ENCODE measurements around the gene COPZ2. TPM values are rescaled to one million over a fixed set of nuclear protein-coding genes. Genes with fewer than 3 reads are reported as not detected.
"Not testable (repeated sequence)": the region's sequence is repeated elsewhere in the genome, so short reads cannot be mapped to it uniquely, and the experiment has no call there.

COPZ2 gene
- total RNA-seq, 4 donors from 2014 or later: 9.7 to 17.2 (median 12.5) TPM

GRCh38 chr17:47993031-47993564 lies 44.5 kb downstream of the COPZ2 start:
- TF ChIP-seq POLR2AphosphoS5 (IDR thresholded peaks at IDR 0.05) (no peak), POLR2A (IDR thresholded peaks at IDR 0.05) (no peak), EP300 (IDR thresholded peaks at IDR 0.05) (no peak)
- TF ChIP-seq, protein P1, sequence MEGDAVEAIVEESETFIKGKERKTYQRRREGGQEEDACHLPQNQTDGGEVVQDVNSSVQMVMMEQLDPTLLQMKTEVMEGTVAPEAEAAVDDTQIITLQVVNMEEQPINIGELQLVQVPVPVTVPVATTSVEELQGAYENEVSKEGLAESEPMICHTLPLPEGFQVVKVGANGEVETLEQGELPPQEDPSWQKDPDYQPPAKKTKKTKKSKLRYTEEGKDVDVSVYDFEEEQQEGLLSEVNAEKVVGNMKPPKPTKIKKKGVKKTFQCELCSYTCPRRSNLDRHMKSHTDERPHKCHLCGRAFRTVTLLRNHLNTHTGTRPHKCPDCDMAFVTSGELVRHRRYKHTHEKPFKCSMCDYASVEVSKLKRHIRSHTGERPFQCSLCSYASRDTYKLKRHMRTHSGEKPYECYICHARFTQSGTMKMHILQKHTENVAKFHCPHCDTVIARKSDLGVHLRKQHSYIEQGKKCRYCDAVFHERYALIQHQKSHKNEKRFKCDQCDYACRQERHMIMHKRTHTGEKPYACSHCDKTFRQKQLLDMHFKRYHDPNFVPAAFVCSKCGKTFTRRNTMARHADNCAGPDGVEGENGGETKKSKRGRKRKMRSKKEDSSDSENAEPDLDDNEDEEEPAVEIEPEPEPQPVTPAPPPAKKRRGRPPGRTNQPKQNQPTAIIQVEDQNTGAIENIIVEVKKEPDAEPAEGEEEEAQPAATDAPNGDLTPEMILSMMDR (IDR thresholded peaks at IDR 0.05): no peak
- no peaks in the 10 kb centered on the region for H3K9me3 ChIP-seq
- no peak overlapping the region for H3K27ac ChIP-seq
- H3K27me3 ChIP-seq: no peaks in the 10 kb centered on the region
- WGBS: 72% methylated on average over 9 of the region's 9 CpGs
- H3K36me3 ChIP-seq: no peaks in the 10 kb centered on the region
- DNase-seq (ENCODE audit: low spot score in 2 of 2): no peak
- H3K4me3 ChIP-seq: no peak overlapping the region
- no peaks in the 10 kb centered on the region for H3K4me1 ChIP-seq

DNA sequence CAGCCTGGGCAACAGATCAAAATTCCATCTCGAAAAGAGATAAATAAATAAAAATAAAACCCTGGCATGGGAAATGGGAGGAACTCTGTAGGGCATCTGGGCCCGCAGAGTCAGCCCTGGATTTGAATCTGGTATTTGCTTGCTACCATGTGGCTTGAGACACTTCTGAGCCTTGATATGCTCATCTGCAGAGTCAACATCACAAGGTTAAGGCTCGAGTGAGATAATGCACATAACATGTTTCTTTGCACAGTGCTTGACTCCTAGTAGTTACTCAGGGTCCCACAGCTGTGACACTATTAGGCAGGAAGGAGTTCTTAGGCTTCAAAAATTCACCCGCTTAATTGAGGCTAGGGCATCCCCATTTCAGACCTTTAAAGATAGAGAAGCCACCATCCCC lies 45.4 kb downstream of the COPZ2 start:
- peaks cover 6% of the 10 kb centered on the region for H3K4me1 ChIP-seq
- no peaks in the 10 kb centered on the region for H3K9me3 ChIP-seq
- TF ChIP-seq POLR2AphosphoS5 (IDR thresholded peaks at IDR 0.05): no peak
- TF ChIP-seq POLR2A (IDR thresholded peaks at IDR 0.05): no peak
- TF ChIP-seq, protein P1 (IDR thresholded peaks at IDR 0.05): no peak
- no peak for TF ChIP-seq EP300 (IDR thresholded peaks at IDR 0.05)
- no peaks in the 10 kb centered on the region for H3K27me3 ChIP-seq
- 73% methylated on average over 4 of the region's 4 CpGs for WGBS
- H3K4me3 ChIP-seq: no peak overlapping the region
- no peak overlapping the region for H3K27ac ChIP-seq
- no peak for DNase-seq (ENCODE audit: low spot score in 2 of 2)
- H3K36me3 ChIP-seq: no peaks in the 10 kb centered on the region

DNA sequence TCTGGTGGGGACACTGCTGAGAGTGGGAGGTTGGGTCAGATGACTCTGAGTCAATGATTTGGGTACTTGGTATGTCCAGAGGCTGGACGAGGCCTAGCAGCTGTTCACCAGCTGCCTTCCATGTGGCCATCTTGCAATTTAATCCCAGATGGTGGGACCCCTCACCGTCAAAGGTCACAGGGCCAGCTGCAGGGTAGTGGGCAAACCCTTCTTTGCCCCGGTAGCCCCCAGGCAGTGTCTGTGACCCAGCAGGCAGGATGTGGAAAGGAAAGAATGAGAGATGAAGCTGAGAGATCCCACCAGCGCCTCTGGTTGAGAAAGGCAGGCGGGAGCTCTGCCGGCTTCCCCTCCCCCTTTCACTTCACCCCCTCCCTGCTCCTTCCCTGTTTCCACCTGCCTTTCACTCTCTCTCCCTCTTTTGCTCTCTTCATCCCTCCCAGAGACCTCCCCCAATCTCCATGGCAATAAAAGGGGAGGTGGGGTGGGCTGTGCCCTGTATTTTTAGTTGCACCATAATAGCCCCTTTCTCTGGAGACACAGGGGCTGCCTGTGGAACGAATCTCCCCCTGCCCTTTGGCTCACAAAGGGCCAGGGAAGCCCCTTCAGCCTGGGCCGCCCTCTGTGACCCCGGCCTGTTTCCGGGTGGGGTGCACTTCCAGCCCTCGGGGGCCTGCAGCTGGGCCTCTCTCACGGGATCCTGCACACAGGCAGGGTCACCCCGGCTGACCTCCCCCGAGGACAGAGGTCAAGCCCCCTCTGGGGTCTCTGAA lies 46.5 kb downstream of the COPZ2 start:
- H3K4me1 ChIP-seq: peaks cover 6% of the 10 kb centered on the region

GRCh38 chr17:47989700-47990099 lies 47.9 kb downstream of the COPZ2 start:
- no peak overlapping the region for H3K4me3 ChIP-seq
- H3K27ac ChIP-seq: no peak overlapping the region
- peaks cover 6% of the 10 kb centered on the region for H3K4me1 ChIP-seq
- H3K9me3 ChIP-seq: no peaks in the 10 kb centered on the region
- H3K36me3 ChIP-seq: no peaks in the 10 kb centered on the region
- 78% methylated on average over 1 of the region's 1 CpG for WGBS
- no peaks in the 10 kb centered on the region for H3K27me3 ChIP-seq
- TF ChIP-seq, protein P1 (IDR thresholded peaks at IDR 0.05): no peak
- TF ChIP-seq POLR2AphosphoS5 (IDR thresholded peaks at IDR 0.05) (no peak), EP300 (IDR thresholded peaks at IDR 0.05) (no peak), POLR2A (IDR thresholded peaks at IDR 0.05) (no peak)
- no peak for DNase-seq (ENCODE audit: low spot score in 2 of 2)

More for the DNA sequence above, 46.5 kb downstream of the COPZ2 start:
- 69% methylated on average over 13 of the region's 14 CpGs for WGBS
- DNase-seq (ENCODE audit: low spot score in 2 of 2): no peak
- Histone ChIP-seq H3K36me3 (no peaks in the 10 kb centered on the region), H3K27ac (no peak overlapping the region), H3K4me3 (no peak overlapping the region), H3K9me3 (no peaks in the 10 kb centered on the region), H3K27me3 (no peaks in the 10 kb centered on the region)
- TF ChIP-seq EP300 (IDR thresholded peaks at IDR 0.05) (no peak), POLR2AphosphoS5 (IDR thresholded peaks at IDR 0.05) (no peak), POLR2A (IDR thresholded peaks at IDR 0.05) (no peak)
- TF ChIP-seq, protein P1 (IDR thresholded peaks at IDR 0.05): no peak

- H3K27me3 ChIP-seq: no peaks in the 10 kb centered on the region
Measured at GRCh38 chr17:47989159-47989558, 48.4 kb downstream of the COPZ2 start.

DNA sequence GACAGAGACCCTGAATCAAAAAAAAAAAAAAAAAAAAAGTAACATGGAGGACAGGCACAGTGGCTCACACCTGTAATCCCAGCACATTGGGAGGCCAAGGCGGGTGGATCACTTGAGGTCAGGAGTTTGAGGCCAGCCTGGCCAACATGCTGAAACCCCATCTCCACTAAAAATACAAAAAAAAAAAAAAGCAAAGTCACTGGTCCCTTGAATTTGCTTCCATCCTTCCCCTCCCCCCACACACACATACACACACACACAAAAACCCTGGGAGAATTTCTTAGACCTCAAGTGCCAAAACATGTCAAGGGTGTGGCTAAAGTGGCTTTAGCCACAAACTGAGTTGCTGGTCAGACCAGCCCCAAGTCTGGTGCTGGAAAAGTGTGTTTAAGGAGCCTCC lies 49.2 kb downstream of the COPZ2 start:
- H3K9me3 ChIP-seq; DNase-seq (ENCODE audit: low spot score in 2 of 2); H3K27ac ChIP-seq; H3K4me3 ChIP-seq; H3K36me3 ChIP-seq; H3K27me3 ChIP-seq; H3K4me1 ChIP-seq: not testable (repeated sequence)
- 88% methylated on average over 1 of the region's 1 CpG for WGBS

More at GRCh38 chr17:47989159-47989558, 48.4 kb downstream of the COPZ2 start:
- no peak for DNase-seq (ENCODE audit: low spot score in 2 of 2)
- peaks cover 6% of the 10 kb centered on the region for H3K4me1 ChIP-seq
- TF ChIP-seq POLR2AphosphoS5 (IDR thresholded peaks at IDR 0.05) (no peak), POLR2A (IDR thresholded peaks at IDR 0.05) (no peak), EP300 (IDR thresholded peaks at IDR 0.05) (no peak)
- TF ChIP-seq, protein P1 (IDR thresholded peaks at IDR 0.05): no peak
- WGBS: 79% methylated on average over 10 of the region's 10 CpGs
- H3K27ac ChIP-seq: no peak overlapping the region
- no peaks in the 10 kb centered on the region for H3K9me3 ChIP-seq
- H3K36me3 ChIP-seq: no peaks in the 10 kb centered on the region
- no peak overlapping the region for H3K4me3 ChIP-seq

Data from suprapubic skin (tissue), 4 donors.